Measurements from ENCODE around the gene RARS2.

RARS2 gene

GRCh38 chr6:87541744-87542143 is 48.0 kb downstream of the RARS2 start:
- Histone ChIP-seq H3K4me2 (ENCODE audit: low read depth, low read length) (no peak overlapping the region), H2AFZ (ENCODE audit: low read length) (no peak overlapping the region), H4K20me1 (ENCODE audit: insufficient read depth, low read length) (no peaks in the 10 kb centered on the region), H3K36me3 (replicated peaks; ENCODE audit: insufficient read depth, low read length) (peaks cover 3% of the 10 kb centered on the region; the same call in 1 of the 2 replicates), H3K79me2 (ENCODE audit: low read length) (no peaks in the 10 kb centered on the region), H3K4me3 (ENCODE audit: low read length) (no peak overlapping the region), H3K9me2 (replicated peaks; ENCODE audit: insufficient read depth, low read length) (no peaks in the 10 kb centered on the region), H3K4me1 (ENCODE audit: low read length) (peaks cover 36% of the 10 kb centered on the region), H3K27ac (ENCODE audit: low read length) (no peak overlapping the region), H3K27me3 (replicated peaks; ENCODE audit: insufficient read depth, low read length) (no peaks in the 10 kb centered on the region), H3K9me3 (replicated peaks; ENCODE audit: insufficient read depth, low read length) (no peaks in the 10 kb centered on the region), H3F3A (ENCODE audit: insufficient read depth, low read length) (peaks cover 20% of the 10 kb centered on the region), H3K9ac (ENCODE audit: low read length) (no peak overlapping the region)
- DNase-seq, result no peak
- TF ChIP-seq EZH2 (optimal IDR thresholded peaks at IDR 0.05; ENCODE audit: low read depth, low read length) (no peak), EZH2phosphoT487 (IDR thresholded peaks at IDR 0.05; ENCODE audit: low read length) (no peak)
- TF ChIP-seq, protein P1, sequence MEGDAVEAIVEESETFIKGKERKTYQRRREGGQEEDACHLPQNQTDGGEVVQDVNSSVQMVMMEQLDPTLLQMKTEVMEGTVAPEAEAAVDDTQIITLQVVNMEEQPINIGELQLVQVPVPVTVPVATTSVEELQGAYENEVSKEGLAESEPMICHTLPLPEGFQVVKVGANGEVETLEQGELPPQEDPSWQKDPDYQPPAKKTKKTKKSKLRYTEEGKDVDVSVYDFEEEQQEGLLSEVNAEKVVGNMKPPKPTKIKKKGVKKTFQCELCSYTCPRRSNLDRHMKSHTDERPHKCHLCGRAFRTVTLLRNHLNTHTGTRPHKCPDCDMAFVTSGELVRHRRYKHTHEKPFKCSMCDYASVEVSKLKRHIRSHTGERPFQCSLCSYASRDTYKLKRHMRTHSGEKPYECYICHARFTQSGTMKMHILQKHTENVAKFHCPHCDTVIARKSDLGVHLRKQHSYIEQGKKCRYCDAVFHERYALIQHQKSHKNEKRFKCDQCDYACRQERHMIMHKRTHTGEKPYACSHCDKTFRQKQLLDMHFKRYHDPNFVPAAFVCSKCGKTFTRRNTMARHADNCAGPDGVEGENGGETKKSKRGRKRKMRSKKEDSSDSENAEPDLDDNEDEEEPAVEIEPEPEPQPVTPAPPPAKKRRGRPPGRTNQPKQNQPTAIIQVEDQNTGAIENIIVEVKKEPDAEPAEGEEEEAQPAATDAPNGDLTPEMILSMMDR (IDR thresholded peaks at IDR 0.05; ENCODE audit: low read length), result no peak

GRCh38 chr6:87541041-87541440 is 48.7 kb downstream of the RARS2 start:
- peaks cover 3% of the 10 kb centered on the region; the same call in 1 of the 2 replicates for H3K36me3 ChIP-seq (replicated peaks; ENCODE audit: insufficient read depth, low read length)
- no peak overlapping the region for H3K27ac ChIP-seq (ENCODE audit: low read length)
- peaks cover 20% of the 10 kb centered on the region for H3F3A ChIP-seq (ENCODE audit: insufficient read depth, low read length)
- no peaks in the 10 kb centered on the region for H3K9me3 ChIP-seq (replicated peaks; ENCODE audit: insufficient read depth, low read length)
- no peaks in the 10 kb centered on the region for H3K27me3 ChIP-seq (replicated peaks; ENCODE audit: insufficient read depth, low read length)
- H3K9ac ChIP-seq (ENCODE audit: low read length), result no peak overlapping the region
- H3K4me2 ChIP-seq (ENCODE audit: low read depth, low read length), result no peak overlapping the region
- TF ChIP-seq EZH2phosphoT487 (IDR thresholded peaks at IDR 0.05; ENCODE audit: low read length), result no peak
- TF ChIP-seq, protein P1 (IDR thresholded peaks at IDR 0.05; ENCODE audit: low read length), result no peak
- no peak for TF ChIP-seq EZH2 (optimal IDR thresholded peaks at IDR 0.05; ENCODE audit: low read depth, low read length)
- no peak overlapping the region for H3K4me3 ChIP-seq (ENCODE audit: low read length)
- H2AFZ ChIP-seq (ENCODE audit: low read length), result no peak overlapping the region
- H3K9me2 ChIP-seq (replicated peaks; ENCODE audit: insufficient read depth, low read length), result no peaks in the 10 kb centered on the region
- no peak for DNase-seq
- H3K4me1 ChIP-seq (ENCODE audit: low read length), result peaks cover 29% of the 10 kb centered on the region
- no peaks in the 10 kb centered on the region for H3K79me2 ChIP-seq (ENCODE audit: low read length)
- H4K20me1 ChIP-seq (ENCODE audit: insufficient read depth, low read length), result no peaks in the 10 kb centered on the region

DNA sequence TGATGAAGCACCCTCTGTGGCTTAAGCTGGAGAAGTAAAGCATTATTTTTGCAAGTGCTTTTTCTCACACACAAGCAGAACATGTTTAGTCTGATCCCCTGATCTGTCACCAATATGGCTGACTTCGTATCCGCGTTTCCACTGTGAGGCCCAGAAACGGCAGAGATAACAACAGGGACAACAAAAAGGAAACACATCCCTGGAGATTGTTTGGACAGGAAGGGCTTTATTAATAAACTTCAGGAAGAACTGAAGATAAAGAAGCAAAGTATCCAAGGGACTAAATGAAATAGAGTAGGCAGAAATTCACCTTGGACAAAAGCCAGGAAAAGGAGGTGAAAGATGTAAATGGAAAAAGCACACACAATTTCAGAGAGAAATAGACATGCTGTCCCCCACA is 49.2 kb downstream of the RARS2 start:
- no peak overlapping the region for H3K4me2 ChIP-seq (ENCODE audit: low read depth, low read length)
- no peaks in the 10 kb centered on the region for H3K9me2 ChIP-seq (replicated peaks; ENCODE audit: insufficient read depth, low read length)
- no peak overlapping the region for H2AFZ ChIP-seq (ENCODE audit: low read length)
- no peaks in the 10 kb centered on the region for H3K27me3 ChIP-seq (replicated peaks; ENCODE audit: insufficient read depth, low read length)
- peaks cover 20% of the 10 kb centered on the region for H3F3A ChIP-seq (ENCODE audit: insufficient read depth, low read length)
- DNase-seq, result no peak
- no peaks in the 10 kb centered on the region for H4K20me1 ChIP-seq (ENCODE audit: insufficient read depth, low read length)
- H3K79me2 ChIP-seq (ENCODE audit: low read length), result no peaks in the 10 kb centered on the region
- peaks cover 3% of the 10 kb centered on the region; the same call in 1 of the 2 replicates for H3K36me3 ChIP-seq (replicated peaks; ENCODE audit: insufficient read depth, low read length)
- H3K9me3 ChIP-seq (replicated peaks; ENCODE audit: insufficient read depth, low read length), result no peaks in the 10 kb centered on the region
- no peak overlapping the region for H3K9ac ChIP-seq (ENCODE audit: low read length)
- TF ChIP-seq, protein P1 (IDR thresholded peaks at IDR 0.05; ENCODE audit: low read length), result no peak
- TF ChIP-seq EZH2phosphoT487 (IDR thresholded peaks at IDR 0.05; ENCODE audit: low read length) (no peak), EZH2 (optimal IDR thresholded peaks at IDR 0.05; ENCODE audit: low read depth, low read length) (no peak)
- peaks cover 24% of the 10 kb centered on the region for H3K4me1 ChIP-seq (ENCODE audit: low read length)
- H3K27ac ChIP-seq (ENCODE audit: low read length), result no peak overlapping the region
- H3K4me3 ChIP-seq (ENCODE audit: low read length), result no peak overlapping the region

Data from MM.1S (cell line).